Testis (tissue), 2 donors: ENCODE results near the gene H1-8.

Source experiments
- POLR2A ChIP-seq: fragments of 450-650 bp; IDR thresholded peaks from one replicate; pipeline ENCODE4 v1.6.1; 2017; ENCODE audit warnings: antibody characterized with exemption, mild to moderate bottlenecking, moderate library complexity
- TF ChIP-seq, protein P1 (sequence below), 3 experiments: fragments of 450-650 bp in 2 of 3; fragments of 200-600 bp in 1 of 3; sonication (generic) in 1 of 3; IDR thresholded peaks; one replicate each; pipeline ENCODE4 v1.5.1; 2016 to 2019; ENCODE audit warnings: antibody characterized with exemption in 3 of 3, mild to moderate bottlenecking in 2 of 3, moderate library complexity in 1 of 3

DNA sequence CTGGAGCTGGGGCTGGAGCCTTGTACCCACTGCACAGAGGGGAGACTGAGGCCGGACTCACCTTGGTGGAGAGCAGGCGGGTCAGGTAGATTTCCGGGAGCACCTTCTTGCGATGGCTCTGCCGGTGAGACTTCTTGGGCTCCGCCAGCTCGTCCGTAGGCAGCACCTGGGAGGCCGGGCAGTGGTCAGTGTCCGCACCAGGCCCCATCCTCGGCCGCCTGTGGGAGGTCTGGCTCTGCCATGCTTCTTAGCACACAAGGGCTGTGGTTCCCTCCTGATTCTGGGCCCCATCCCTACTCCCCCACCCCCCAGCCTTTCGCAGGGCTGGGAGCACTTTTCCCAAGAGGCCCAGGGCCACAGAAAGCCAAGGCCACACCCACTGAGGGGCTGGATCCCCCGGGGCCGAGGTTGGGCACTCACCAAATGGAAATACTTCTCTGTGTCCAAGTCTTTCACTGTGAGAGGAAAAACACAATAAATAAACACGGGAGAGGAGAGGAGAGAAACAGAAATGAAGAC lies 17.4 kb downstream of the H1-8 start:
- no peak for TF ChIP-seq POLR2A
- TF ChIP-seq, protein P1, sequence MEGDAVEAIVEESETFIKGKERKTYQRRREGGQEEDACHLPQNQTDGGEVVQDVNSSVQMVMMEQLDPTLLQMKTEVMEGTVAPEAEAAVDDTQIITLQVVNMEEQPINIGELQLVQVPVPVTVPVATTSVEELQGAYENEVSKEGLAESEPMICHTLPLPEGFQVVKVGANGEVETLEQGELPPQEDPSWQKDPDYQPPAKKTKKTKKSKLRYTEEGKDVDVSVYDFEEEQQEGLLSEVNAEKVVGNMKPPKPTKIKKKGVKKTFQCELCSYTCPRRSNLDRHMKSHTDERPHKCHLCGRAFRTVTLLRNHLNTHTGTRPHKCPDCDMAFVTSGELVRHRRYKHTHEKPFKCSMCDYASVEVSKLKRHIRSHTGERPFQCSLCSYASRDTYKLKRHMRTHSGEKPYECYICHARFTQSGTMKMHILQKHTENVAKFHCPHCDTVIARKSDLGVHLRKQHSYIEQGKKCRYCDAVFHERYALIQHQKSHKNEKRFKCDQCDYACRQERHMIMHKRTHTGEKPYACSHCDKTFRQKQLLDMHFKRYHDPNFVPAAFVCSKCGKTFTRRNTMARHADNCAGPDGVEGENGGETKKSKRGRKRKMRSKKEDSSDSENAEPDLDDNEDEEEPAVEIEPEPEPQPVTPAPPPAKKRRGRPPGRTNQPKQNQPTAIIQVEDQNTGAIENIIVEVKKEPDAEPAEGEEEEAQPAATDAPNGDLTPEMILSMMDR (IDR thresholded peaks at IDR 0.05): no peak
